ENCODE results near the gene PLAAT5.
"Not testable (repeated sequence)": the region's sequence is repeated elsewhere in the genome, so short reads cannot be mapped to it uniquely, and the experiment has no call there.

The PLAAT5 gene

GRCh38 chr11:63485777-63486176, 5.2 kb downstream of the PLAAT5 start:
- no peak for DNase-seq (ENCODE audit: low read depth in 3 of 3)

- DNase-seq (ENCODE audit: low read depth in 3 of 3) = no peak
Measured at GRCh38 chr11:63480039-63480438, 10.9 kb downstream of the PLAAT5 start.

- DNase-seq (ENCODE audit: low read depth in 3 of 3) = peak; percentile 6 to 19 (median 17)
Measured at GRCh38 chr11:63478896-63479295, 12.1 kb downstream of the PLAAT5 start.

GRCh38 chr11:63476618-63477017, 14.3 kb downstream of the PLAAT5 start:
- DNase-seq (ENCODE audit: low read depth in 3 of 3) = no peak

GRCh38 chr11:63472372-63472771, 18.6 kb downstream of the PLAAT5 start:
- DNase-seq (ENCODE audit: low read depth in 3 of 3) = no peak

- DNase-seq (ENCODE audit: low read depth in 3 of 3) = no peak
Measured at GRCh38 chr11:63470311-63470710, 20.7 kb downstream of the PLAAT5 start.

- no peak for DNase-seq (ENCODE audit: low read depth in 3 of 3)
Measured at GRCh38 chr11:63462137-63462536, 28.8 kb downstream of the PLAAT5 start.

GRCh38 chr11:63459586-63459985, 31.4 kb downstream of the PLAAT5 start:
- no peak for DNase-seq (ENCODE audit: low read depth in 3 of 3)

GRCh38 chr11:63448646-63449045, 42.3 kb downstream of the PLAAT5 start:
- DNase-seq (ENCODE audit: low read depth in 3 of 3) = no peak

GRCh38 chr11:63445720-63446119, 45.2 kb downstream of the PLAAT5 start:
- DNase-seq (ENCODE audit: low read depth in 3 of 3) = peak in 1 of 3 donors; percentile 20

- DNase-seq (ENCODE audit: low read depth in 3 of 3) = no peak
Measured at GRCh38 chr11:63445118-63445517, 45.8 kb downstream of the PLAAT5 start.

GRCh38 chr11:63444160-63444559, 46.8 kb downstream of the PLAAT5 start:
- DNase-seq (ENCODE audit: low read depth in 3 of 3) = no peak

- DNase-seq (ENCODE audit: low read depth in 3 of 3) = peak in 1 of 3 donors; percentile 23
Measured at GRCh38 chr11:63443714-63444113, 47.3 kb downstream of the PLAAT5 start.

- not testable (repeated sequence) for DNase-seq (ENCODE audit: low read depth in 3 of 3)
Measured at GRCh38 chr11:63435831-63436230, 55.1 kb downstream of the PLAAT5 start.

- not testable (repeated sequence) for DNase-seq (ENCODE audit: low read depth in 3 of 3)
Measured at GRCh38 chr11:63435351-63435750, 55.6 kb downstream of the PLAAT5 start.

- DNase-seq (ENCODE audit: low read depth in 3 of 3) = not testable (repeated sequence)
Measured at GRCh38 chr11:63430731-63431130, 60.2 kb downstream of the PLAAT5 start.

GRCh38 chr11:63427971-63428508, 62.9 kb downstream of the PLAAT5 start:
- no peak for DNase-seq (ENCODE audit: low read depth in 3 of 3)

GRCh38 chr11:63417174-63417852, 73.7 kb downstream of the PLAAT5 start:
- no peak for DNase-seq (ENCODE audit: low read depth in 3 of 3)
